ENCODE measurements around the gene LBR. TPM values are rescaled to one million over a fixed set of nuclear protein-coding genes. Genes with fewer than 3 reads are reported as not detected.
"Not testable (repeated sequence)": the region's sequence is repeated elsewhere in the genome, so short reads cannot be mapped to it uniquely, and the experiment has no call there.

Gene LBR
- 19.0 TPM for total RNA-seq
- long read RNA-seq, transcript LBR-201 (14 exons, 3,745 nt): major isoform, 6 of 7 reads
- long read RNA-seq, partial matches to known transcripts: 0 of 7 reads
- long read RNA-seq, other reads (novel, unspliced or antisense): 0 of 7 reads

- intact Hi-C loops (cut with DNase I): no loop called here
- peak; percentile 84 for DNase-seq (ENCODE audit: missing footprints)
- peak; percentile 46 for ATAC-seq
Measured at GRCh38 chr1:225427235-225428067, at the start of gene LBR. LBR (minus strand) TSS chr1:225428038; CDS start chr1:225424075, 3,963 bp downstream.

DNA sequence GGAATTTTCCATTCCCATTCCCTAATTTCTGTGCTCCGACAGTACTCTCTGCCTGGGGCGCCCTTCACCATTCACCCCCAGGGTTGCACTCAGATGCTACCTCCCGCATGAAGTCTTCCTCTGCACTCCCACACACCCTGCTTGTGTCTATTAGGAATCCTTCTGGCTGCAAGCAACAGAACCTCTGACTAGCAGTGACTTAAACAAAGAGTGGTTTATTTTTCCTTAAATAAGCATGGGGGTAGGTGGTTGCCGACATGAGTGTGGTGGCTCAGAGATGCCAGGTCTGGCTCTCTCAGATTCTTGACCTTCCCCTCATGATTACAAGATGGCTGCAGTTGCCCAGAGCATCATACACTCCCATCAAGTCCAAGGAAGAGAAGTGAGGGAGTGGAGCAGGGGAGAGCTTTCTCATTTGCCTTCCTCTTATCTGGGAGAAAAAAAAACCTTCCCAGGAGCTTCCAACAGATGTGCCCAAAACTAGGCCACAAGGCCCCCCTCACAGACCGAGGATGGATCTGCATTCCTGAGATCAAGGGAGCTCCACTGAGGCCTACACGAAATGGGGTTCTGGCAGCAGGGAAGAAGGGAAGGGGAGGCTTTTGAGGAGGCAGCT is 49.6 kb upstream of the LBR start:
- ATAC-seq (no peak), DNase-seq (ENCODE audit: missing footprints) (no peak)
- intact Hi-C loops (cut with DNase I): no loop called here

GRCh38 chr1:225476538-225476988 is 48.7 kb upstream of the LBR start:
- ATAC-seq: no peak
- intact Hi-C loops (cut with DNase I): no loop called here
- DNase-seq (ENCODE audit: missing footprints): no peak

DNA sequence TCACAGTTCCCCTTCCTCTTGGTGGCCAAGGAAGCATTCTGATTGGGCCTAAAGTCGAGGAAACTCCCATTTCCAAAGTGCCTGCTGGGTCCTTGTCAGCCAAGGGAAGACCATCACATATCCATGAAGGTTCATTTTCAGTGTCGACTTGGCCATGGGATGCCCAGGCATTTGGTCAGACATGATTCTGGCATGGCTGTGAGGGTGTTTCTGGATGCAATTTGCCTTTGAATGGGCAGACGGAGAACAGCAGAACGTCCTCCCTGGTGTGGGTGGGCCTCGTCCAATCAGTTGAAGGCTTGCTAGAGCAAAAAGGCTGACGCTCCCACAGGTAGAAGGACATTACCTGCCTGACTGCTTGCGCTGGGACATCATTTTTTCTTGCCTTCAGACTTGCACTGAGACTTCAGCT is 48.3 kb upstream of the LBR start:
- ATAC-seq (no peak), DNase-seq (ENCODE audit: missing footprints) (no peak)
- intact Hi-C loops (cut with DNase I): no loop called here

DNA sequence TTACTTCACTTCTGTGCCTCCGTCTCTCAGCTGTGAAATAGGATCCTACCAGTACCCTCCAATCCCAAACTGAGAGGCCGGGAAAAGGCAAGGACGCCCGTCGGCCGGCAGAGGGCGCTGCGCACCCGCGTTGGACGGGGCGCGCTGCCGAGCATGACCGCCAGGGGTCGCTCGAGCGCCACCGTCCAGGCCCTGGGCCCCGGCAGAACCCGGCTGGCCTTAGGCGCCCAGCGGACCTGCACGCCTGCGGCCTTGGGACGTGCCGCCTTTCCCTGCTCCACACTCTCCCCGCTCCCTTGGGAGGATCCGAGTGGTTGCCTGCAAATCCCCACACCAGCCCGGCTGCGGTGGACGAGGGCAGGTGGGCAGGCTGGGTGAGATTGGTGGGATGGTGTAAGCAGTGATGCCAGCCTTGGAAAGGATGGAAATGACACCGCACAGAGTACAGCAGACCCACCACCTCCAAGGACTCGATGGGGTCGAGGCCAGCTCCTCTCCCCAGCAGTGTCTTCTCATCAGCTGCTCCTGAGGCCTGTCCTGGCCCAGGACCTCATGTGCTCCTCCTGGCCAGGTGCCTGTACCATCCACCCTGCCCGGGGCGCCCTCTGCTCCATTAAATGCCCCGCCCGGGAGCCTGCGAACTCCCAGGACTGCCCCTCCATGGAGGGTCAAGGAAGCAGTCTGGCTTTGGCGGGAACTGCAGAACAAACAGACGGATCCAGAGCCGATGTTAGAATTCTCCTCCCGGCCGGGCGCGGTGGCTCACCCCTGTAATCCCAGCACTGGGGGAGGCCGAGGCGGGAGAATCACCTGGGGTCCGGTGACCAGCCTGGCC is 47.4 kb upstream of the LBR start:
- ATAC-seq: peak; percentile 90
- intact Hi-C loops (cut with DNase I): loop anchor here (1.0 to 2.0 kb wide), 4 partner anchors 297 to 501 kb away; no protein-coding TSS in a partner anchor
- DNase-seq (ENCODE audit: missing footprints): peak; percentile 91

DNA sequence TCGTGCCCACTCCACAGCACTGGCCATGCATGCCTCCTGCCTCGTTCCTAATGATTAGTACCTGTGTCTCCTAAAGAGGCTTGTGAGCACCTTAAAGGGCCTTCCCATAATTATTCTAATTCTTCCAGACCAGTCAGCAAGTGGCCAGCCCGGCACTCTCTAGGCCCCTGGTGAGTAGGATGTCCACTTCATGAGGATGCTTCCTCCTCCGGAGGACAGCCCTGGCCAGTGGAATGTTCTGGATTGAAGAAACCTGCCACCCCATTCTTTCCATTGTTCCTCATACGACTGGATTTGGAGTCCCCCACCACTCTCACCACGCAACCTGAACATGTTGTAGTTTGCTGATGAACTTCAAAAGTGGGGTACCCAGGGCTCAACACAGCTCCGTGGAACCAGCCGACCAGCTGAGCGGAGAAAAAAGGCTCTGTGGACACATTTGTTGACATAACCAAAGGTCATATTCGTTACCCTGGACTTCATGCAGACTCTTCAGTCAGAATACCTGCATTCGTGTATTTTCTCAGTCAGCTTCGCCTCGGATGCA is 46.7 kb upstream of the LBR start:
- DNase-seq (ENCODE audit: missing footprints): no peak
- intact Hi-C loops (cut with DNase I): loop anchor here (2.0 kb wide), 1 partner anchor 370 kb away; no protein-coding TSS in a partner anchor
- ATAC-seq: no peak

GRCh38 chr1:225473676-225474438 is 46.0 kb upstream of the LBR start:
- ATAC-seq; DNase-seq (ENCODE audit: missing footprints): not testable (repeated sequence)
- intact Hi-C loops (cut with DNase I): loop anchor here (2.0 kb wide), 1 partner anchor 371 kb away; no protein-coding TSS in a partner anchor

- ATAC-seq; DNase-seq (ENCODE audit: missing footprints); intact Hi-C loops (cut with DNase I): not testable (repeated sequence)
Measured at GRCh38 chr1:225473266-225473665, 45.4 kb upstream of the LBR start.

DNA sequence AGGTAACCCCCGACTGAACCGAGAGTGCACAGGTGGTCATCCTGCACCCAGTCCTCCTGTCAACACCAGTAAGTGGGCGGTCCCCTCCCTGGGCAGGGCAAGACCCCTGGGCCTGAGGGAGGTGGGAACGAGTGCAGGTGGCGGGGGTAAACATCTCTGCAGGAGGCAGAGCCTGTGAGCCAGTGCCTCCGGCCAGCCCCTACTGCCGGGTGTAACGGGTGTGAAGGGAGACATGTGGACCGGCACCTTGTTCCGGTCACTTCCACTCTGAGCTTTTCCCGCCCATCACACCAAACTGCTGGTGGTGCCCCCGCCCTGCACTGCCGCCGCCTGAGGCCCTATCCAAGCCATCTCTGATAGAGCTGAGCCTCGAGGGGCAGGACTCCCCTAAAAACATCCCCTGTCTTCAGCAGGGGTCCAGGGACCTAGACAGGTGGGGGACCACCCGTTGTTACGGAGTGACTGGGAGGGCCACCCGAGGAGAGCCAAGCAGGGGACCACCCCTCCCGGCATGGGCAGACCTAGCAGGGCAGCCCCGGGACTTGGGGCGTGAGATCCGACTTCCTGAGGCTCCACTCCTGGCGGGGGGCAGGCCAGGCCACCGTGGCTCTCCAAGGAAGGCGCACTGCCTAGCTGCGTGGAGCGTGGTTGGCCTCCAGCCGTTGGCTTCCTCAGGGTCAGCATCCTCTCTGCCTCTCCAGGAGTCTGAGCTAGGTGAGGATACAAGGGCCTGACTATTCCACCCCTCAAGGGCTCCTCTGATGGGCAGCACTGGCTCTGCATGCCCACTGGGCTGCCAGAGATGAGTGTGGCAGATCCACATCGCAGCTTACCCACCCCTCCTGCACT is 43.8 kb upstream of the LBR start:
- intact Hi-C loops (cut with DNase I): no loop called here
- DNase-seq (ENCODE audit: missing footprints): no peak
- no peak for ATAC-seq

- intact Hi-C loops (cut with DNase I): no loop called here
- DNase-seq (ENCODE audit: missing footprints): no peak
- ATAC-seq: no peak
Measured at GRCh38 chr1:225471109-225471452, 43.2 kb upstream of the LBR start.

DNA sequence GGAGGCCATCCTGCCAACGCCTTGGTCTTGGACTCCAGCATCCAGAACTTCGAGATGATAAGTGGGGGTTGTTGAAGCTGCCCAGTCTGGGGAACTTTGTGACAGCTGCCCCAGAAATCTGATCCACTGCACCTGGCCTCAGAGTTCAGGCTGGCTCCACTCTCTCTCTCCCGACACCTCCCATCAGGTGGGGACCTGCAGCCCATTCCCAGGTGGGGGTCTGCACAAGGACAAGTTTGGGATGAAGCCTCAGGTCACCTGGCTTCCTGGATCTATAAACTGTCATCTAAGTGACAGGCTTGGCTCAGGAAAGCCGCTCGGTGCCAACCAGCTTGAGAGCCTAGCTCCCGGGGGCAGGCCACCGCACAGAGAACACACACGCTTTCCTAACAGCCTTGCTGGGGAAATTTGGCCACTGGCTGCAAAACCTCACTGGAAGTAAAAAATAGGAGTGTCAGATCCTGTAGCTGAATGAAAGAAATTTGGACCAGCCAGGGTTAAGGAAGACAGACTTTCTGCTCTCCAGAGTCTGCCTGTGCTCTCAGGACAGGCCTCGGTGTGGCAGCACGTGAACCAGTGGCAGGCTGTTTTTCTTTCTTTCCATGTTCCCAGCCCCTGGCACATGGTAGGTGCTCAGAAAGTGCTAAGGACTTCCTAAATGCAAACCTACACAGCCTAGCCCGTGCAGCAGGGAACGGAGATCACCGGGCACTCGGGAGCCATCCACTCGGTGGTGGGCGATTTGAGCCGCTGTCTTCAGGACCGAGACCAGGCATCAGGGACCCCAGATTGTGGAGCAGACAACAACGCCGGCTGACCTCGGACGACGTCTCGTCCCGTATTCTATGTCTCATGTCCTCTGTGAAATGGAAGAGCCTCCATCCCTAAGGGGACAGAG is 42.6 kb upstream of the LBR start:
- intact Hi-C loops (cut with DNase I): no loop called here
- DNase-seq (ENCODE audit: missing footprints) (no peak), ATAC-seq (no peak)

- intact Hi-C loops (cut with DNase I): no loop called here
- ATAC-seq: no peak
- DNase-seq (ENCODE audit: missing footprints): no peak
Measured at GRCh38 chr1:225469051-225469450, 41.2 kb upstream of the LBR start.

DNA sequence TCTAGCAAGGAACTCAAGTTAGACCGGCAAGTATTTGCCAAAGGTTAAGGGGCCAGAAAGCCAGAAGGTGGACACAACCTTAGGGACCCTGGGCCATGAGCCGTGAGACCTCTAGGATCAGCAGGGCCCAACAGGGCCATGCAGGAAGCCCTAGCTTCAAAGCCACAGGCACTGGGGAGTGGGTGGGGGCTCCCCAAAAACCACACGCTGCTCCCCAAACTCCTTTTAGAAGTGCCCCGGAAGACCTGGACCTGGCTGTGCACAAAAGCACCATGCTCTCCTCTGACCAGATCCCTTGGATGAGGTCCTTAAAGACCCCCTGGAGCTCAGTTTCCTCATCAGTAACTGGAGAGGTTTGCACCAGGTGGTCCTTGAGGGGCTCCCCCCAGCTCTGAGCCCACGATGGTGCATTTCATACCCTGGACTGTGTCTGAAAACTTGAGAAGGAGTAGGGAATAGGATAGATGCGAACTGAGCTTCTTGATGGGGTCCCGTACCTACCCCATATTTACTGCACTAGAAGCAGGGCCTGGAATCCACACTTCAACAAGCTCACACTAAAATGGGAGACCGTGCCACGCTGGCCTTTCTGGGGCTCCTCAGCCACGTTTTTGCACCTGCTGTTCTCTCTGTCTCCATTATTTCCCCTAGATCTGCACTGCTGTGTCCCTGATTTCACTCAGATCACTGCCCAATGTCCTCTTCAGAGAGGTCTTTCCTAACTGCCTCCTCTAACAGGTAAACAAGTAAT is 40.6 kb upstream of the LBR start:
- DNase-seq (ENCODE audit: missing footprints) (no peak), ATAC-seq (peak; percentile 16)
- intact Hi-C loops (cut with DNase I): no loop called here

DNA sequence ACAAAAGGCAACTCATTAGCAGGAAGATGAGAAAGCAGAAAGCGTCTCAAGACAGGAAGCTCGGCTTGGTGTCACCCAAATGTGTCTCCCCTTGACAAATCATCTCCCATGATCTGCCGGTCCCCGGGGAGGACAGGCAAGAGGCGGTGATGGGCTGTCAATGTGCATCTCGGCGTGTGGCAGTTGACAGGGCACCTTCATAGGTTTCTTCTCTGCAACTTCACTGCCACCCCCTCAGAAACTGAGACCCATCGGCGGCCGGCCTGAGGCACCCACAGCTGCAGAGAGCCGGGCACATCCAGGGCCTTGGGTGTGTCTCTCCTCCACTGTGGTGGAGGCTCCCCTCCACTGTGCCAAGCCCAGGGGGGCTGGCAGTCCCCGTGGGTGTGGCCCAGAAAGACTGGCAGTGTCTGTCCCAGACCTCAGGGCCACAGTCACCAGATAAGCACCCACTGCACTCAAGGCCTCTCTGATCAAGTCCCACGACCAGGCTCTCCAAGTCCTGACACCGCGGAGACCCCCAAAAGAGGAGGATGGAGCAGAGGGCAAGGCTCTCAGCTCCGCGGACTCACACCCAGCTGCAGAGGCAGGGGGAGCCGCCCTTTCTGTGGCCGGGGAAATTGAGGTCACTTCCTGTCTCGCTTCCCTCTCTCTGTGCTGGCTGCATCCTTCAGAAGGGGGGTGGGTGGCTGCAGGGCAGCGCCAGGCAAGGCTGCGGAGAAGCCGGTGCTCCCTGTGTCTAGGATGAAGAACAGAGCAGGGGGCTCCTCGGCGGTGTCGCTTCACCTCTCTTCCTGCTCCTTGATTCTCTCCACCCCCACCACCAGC is 39.6 kb upstream of the LBR start:
- intact Hi-C loops (cut with DNase I): no loop called here
- DNase-seq (ENCODE audit: missing footprints) (peak; percentile 89), ATAC-seq (peak; percentile 79)

DNA sequence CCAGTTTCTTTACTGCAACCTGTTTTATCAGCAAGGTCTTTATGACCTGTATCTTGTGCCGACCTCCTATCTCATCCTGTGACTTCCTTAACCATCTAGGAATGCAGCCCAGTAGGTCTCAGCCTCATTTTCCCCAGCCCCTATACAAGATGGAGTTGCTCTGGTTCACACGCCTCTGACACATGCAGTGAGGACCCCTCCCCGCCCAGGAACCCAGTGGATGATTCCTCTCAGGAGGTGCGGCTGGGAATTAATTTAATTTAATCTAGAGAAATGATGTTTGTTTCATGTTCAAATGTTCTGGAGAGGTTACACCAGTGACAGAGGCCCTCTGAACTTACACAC is 39.0 kb upstream of the LBR start:
- intact Hi-C loops (cut with DNase I): no loop called here
- no peak for DNase-seq (ENCODE audit: missing footprints)
- ATAC-seq: no peak
